ENCODE measurements around the gene IYD. TPM values are rescaled to one million over a fixed set of nuclear protein-coding genes. Genes with fewer than 3 reads are reported as not detected.

The IYD gene
- total and polyA plus RNA-seq, 11 donors, result 0.12 TPM; not detected in 10

- Histone ChIP-seq H3K36me3 (no peaks in the 10 kb centered on the region), H3K4me1 (peaks cover 0 to 10% (median 0%) of the 10 kb centered on the region in 12 donors), H3K4me3 (no peak overlapping the region), H3K9me3 (no peaks in the 10 kb centered on the region), H3K27ac (no peak overlapping the region), H3K27me3 (no peaks in the 10 kb centered on the region)
- DNase-seq (no peak), ATAC-seq (no peak)
- WGBS, 4 donors, result 88 to 93% (median 89%) methylated on average over 2 of the region's 2 CpGs
- intact Hi-C loops (cut with DNase I), result no loop called here
- no peak for TF ChIP-seq POLR2A (IDR thresholded peaks at IDR 0.05)
- TF ChIP-seq, protein P1, sequence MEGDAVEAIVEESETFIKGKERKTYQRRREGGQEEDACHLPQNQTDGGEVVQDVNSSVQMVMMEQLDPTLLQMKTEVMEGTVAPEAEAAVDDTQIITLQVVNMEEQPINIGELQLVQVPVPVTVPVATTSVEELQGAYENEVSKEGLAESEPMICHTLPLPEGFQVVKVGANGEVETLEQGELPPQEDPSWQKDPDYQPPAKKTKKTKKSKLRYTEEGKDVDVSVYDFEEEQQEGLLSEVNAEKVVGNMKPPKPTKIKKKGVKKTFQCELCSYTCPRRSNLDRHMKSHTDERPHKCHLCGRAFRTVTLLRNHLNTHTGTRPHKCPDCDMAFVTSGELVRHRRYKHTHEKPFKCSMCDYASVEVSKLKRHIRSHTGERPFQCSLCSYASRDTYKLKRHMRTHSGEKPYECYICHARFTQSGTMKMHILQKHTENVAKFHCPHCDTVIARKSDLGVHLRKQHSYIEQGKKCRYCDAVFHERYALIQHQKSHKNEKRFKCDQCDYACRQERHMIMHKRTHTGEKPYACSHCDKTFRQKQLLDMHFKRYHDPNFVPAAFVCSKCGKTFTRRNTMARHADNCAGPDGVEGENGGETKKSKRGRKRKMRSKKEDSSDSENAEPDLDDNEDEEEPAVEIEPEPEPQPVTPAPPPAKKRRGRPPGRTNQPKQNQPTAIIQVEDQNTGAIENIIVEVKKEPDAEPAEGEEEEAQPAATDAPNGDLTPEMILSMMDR (IDR thresholded peaks at IDR 0.05), result no peak
Measured at GRCh38 chr6:150369408-150369807, 596 bp downstream of the IYD start.

DNA sequence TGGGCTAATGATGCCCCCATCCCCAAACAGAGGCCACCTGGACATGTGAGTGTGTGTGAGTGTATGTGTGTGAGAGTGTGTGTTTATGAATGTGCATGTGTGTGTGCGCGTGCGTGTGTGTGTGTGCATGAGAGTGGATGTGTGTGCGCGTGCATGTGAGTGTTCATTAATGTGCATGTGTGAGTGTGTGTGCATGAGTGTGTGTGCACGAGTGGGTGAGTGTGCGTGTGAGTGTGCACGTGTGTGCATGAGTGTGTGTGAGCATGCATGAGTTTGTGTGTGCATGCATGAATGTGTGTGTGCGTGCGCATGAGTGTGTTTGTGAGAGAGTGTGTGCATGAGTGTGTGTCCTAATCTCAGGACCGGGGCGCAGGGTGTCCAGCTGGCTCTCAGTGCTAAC, 1.3 kb downstream of the IYD start:
- H3K27ac ChIP-seq, result no peak overlapping the region
- no peaks in the 10 kb centered on the region for H3K36me3 ChIP-seq
- intact Hi-C loops (cut with DNase I), result no loop called here
- no peak for DNase-seq
- H3K4me1 ChIP-seq, result peaks cover 0 to 10% (median 0%) of the 10 kb centered on the region in 12 donors
- no peak for TF ChIP-seq POLR2A (IDR thresholded peaks at IDR 0.05)
- TF ChIP-seq, protein P1 (IDR thresholded peaks at IDR 0.05), result no peak
- no peaks in the 10 kb centered on the region for H3K9me3 ChIP-seq
- 70 to 87% (median 78%) methylated on average over 12 of the region's 12 CpGs for WGBS, 4 donors
- no peaks in the 10 kb centered on the region for H3K27me3 ChIP-seq
- H3K4me3 ChIP-seq, result no peak overlapping the region
- no peak for ATAC-seq

DNA sequence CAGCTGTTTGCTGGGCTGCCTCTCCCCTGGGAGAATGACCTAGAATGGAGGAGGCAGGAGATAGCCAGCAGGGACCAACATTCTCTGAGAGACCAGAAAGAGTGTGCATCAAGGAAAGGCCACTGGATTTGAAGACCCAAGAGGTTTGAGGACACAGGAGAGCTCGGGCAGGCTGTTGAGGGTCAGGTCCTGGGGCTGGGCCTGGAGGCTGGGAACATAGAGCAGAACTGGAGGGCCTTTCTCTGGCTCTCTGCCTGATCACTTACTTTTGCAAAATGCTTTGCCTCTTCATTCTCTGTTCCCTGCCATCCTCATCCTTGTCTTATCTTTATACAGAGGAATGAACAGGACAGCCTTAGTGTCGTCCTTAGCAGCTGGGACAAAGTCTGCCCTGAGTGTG, 2.5 kb downstream of the IYD start:
- no peak for TF ChIP-seq POLR2A (IDR thresholded peaks at IDR 0.05)
- TF ChIP-seq, protein P1 (IDR thresholded peaks at IDR 0.05), result no peak
- ATAC-seq (no peak), DNase-seq (no peak)
- Histone ChIP-seq H3K27me3 (no peaks in the 10 kb centered on the region), H3K4me3 (no peak overlapping the region), H3K27ac (no peak overlapping the region), H3K4me1 (peaks cover 0 to 10% (median 0%) of the 10 kb centered on the region in 12 donors), H3K36me3 (no peaks in the 10 kb centered on the region), H3K9me3 (no peaks in the 10 kb centered on the region)
- WGBS, 4 donors, result 61 to 81% (median 68%) methylated on average over 2 of the region's 2 CpGs
- intact Hi-C loops (cut with DNase I), result no loop called here

DNA sequence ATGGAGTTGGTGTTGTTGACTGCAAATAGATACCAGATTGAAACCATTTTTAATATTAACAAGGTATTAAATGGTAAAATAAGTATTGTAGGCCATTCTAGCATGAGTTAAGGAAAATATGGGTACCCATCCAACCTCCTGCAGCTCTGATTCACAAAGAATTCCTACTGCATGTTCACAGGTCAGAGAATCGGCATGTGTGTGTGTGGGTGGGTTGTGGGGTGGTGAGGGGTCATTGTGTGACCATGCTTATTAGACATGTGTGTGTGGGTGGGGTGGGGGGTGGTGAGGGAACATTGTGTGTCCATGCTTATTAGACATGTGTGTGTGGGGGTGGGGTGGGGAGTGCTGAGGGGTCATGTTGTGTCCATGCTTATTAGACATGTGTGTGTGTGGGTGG, 3.2 kb downstream of the IYD start:
- 89 to 96% (median 93%) methylated on average over 1 of the region's 1 CpG for WGBS, 4 donors
- H3K4me3 ChIP-seq, result no peak overlapping the region
- H3K9me3 ChIP-seq, result no peaks in the 10 kb centered on the region
- H3K4me1 ChIP-seq, result peaks cover 0 to 11% (median 0%) of the 10 kb centered on the region in 12 donors
- intact Hi-C loops (cut with DNase I), result no loop called here
- H3K27ac ChIP-seq, result no peak overlapping the region
- TF ChIP-seq, protein P1 (IDR thresholded peaks at IDR 0.05), result no peak
- no peak for TF ChIP-seq POLR2A (IDR thresholded peaks at IDR 0.05)
- DNase-seq, result no peak
- no peaks in the 10 kb centered on the region for H3K36me3 ChIP-seq
- ATAC-seq, result no peak
- no peaks in the 10 kb centered on the region for H3K27me3 ChIP-seq
